Right lobe of liver (tissue), 6 donors: ENCODE measurements around the gene INHBE. TPM values are rescaled to one million over a fixed set of nuclear protein-coding genes. Genes with fewer than 3 reads are reported as not detected.
A peak's percentile ranks its signal among the peaks of the same experiment; 100 is the strongest.

Source experiments
- ATAC-seq, 4 donors: fragments of 200-7000 bp; cut with Tn5 transposase; one replicate each; pipeline ENCODE4 v1.9.1; 2020; ENCODE audit warnings: mild to moderate bottlenecking in 4 of 4, moderate library complexity in 4 of 4
- DNase-seq, 3 donors: peaks; one replicate each; pipeline ENCODE4 v3.0.0-alpha.2; 2020
- H3K27ac ChIP-seq, 3 donors: fragments of 200-600 bp; one replicate each; pipeline ENCODE4 v1.8.0; 2022
- H3K27me3 ChIP-seq, 2 donors: fragments of 200-600 bp; one replicate each; pipeline ENCODE4 v1.8.0; 2022
- H3K36me3 ChIP-seq, 4 donors: fragments of 200-600 bp; sonication (generic) in 1 of 4; one replicate each; pipeline versions ENCODE4 v1.5.1 to v1.8.0; 2017 to 2022; ENCODE audit warnings: control low read depth in 1 of 4
- H3K4me1 ChIP-seq, 4 donors: fragments of 200-600 bp; sonication (generic) in 1 of 4; one replicate each; pipeline versions ENCODE4 v1.5.1 to v1.8.0; 2017 to 2022; ENCODE audit warnings: control low read depth in 1 of 4
- H3K4me3 ChIP-seq, 3 donors: fragments of 200-600 bp; one replicate each; pipeline ENCODE4 v1.8.0; 2022
- H3K9me3 ChIP-seq, 4 donors: fragments of 200-600 bp; sonication (generic) in 1 of 4; one replicate each; pipeline versions ENCODE4 v1.5.1 to v1.8.0; 2017 to 2022; ENCODE audit warnings: control low read depth in 1 of 4
- CTCF ChIP-seq, 4 donors: fragments of 200-600 bp in 3 of 4; fragments of 450-650 bp in 1 of 4; IDR thresholded peaks; one replicate each; pipeline versions ENCODE4 v1.5.1 to v1.8.0; 2016 to 2022; ENCODE audit warnings: antibody characterized with exemption in 4 of 4, mild to moderate bottlenecking in 2 of 4
- POLR2A ChIP-seq: fragments of 450-650 bp; IDR thresholded peaks from one replicate; pipeline ENCODE4 v1.6.1; 2017; ENCODE audit warnings: antibody characterized with exemption, mild to moderate bottlenecking
- WGBS: methylation state at CpG from one replicate; pipeline ENCODE4 v1.1.6; 2018; ENCODE audit warnings: low coverage, low lambda C conversion rate; ENCODE audit not compliant: insufficient coverage; ENCODE audit errors: missing lambda C conversion rate; 5-methylcytosine and 5-hydroxymethylcytosine counted together
- intact Hi-C, 2 donors: fragments of 100-400 bp; cut with DNase I; formaldehyde crosslinking; loops; one replicate each; pipeline versions ENCODE4 v1.11.2 to v1.14.1; 2022
- total RNA-seq, 6 experiments: library from RNA; depleted of rRNA in 2 of 6; stranded (reverse); fragments of >200 nt in 2 of 6; fragmentation: NEBNext Ultra II Directional in 3 of 6; extraction: Animal tissue kit (Norgen Biotek cat#: 25700) in 3 of 6; gene quantifications; one replicate each; pipeline versions ENCODE4 v1.1.0 to v1.2.4, GENCODE V29; 2016 to 2023
- donor health status: DM: no; HTN: yes; CAD: no.
- donor health status: DM: no; HTN: no; CAD: no.
- donor health status: DM: no; HTN: no; CAD: no.
- donor health status: DM: no; HTN: yes; CAD: no.
- donor health status: DM: no; HTN: yes; CAD: no.

INHBE gene
- total RNA-seq, 6 experiments from 2014 or later: 17.4 to 302 (median 150) TPM

- no peak for TF ChIP-seq CTCF (IDR thresholded peaks at IDR 0.05)
- TF ChIP-seq POLR2A: no peak
- H3K4me1 ChIP-seq: peaks cover 0 to 13% (median 5%) of the 10 kb centered on the region in 4 donors
- no CpG with 5 or more reads among the region's 3 CpGs for WGBS
- ATAC-seq: no peak
- DNase-seq: no peak
- H3K9me3 ChIP-seq: no peaks in the 10 kb centered on the region
- H3K27ac ChIP-seq: no peak overlapping the region
- H3K4me3 ChIP-seq: no peak overlapping the region
- intact Hi-C loops: no loop called here
- no peaks in the 10 kb centered on the region for H3K36me3 ChIP-seq
- peaks cover 0 to 14% of the 10 kb centered on the region in 2 donors for H3K27me3 ChIP-seq
Observed at GRCh38 chr12:57471661-57472060, 16.6 kb downstream of the INHBE start.

GRCh38 chr12:57472391-57472790, 17.3 kb downstream of the INHBE start:
- intact Hi-C loops: no loop called here
- DNase-seq (peak in 1 of 3 donors; percentile 3), ATAC-seq (no peak)
- Histone ChIP-seq H3K36me3 (no peaks in the 10 kb centered on the region), H3K27me3 (peaks cover 0 to 14% of the 10 kb centered on the region in 2 donors), H3K4me3 (no peak overlapping the region), H3K4me1 (peaks cover 0 to 13% (median 5%) of the 10 kb centered on the region in 4 donors), H3K9me3 (no peaks in the 10 kb centered on the region), H3K27ac (no peak overlapping the region)
- TF ChIP-seq POLR2A: no peak
- TF ChIP-seq CTCF (IDR thresholded peaks at IDR 0.05): no peak
- 83% methylated on average over 3 of the region's 3 CpGs for WGBS

GRCh38 chr12:57473392-57473791, 18.3 kb downstream of the INHBE start:
- Histone ChIP-seq H3K27me3 (peaks cover 0 to 14% of the 10 kb centered on the region in 2 donors), H3K4me3 (no peak overlapping the region), H3K9me3 (no peaks in the 10 kb centered on the region), H3K27ac (no peak overlapping the region), H3K36me3 (no peaks in the 10 kb centered on the region), H3K4me1 (peaks cover 0 to 13% (median 5%) of the 10 kb centered on the region in 4 donors)
- 30% methylated on average over 3 of the region's 3 CpGs for WGBS
- no peak for ATAC-seq
- no peak for DNase-seq
- TF ChIP-seq POLR2A: no peak
- TF ChIP-seq CTCF (IDR thresholded peaks at IDR 0.05): no peak
- intact Hi-C loops: no loop called here

- no peak for DNase-seq
Observed at GRCh38 chr12:57473886-57474285, 18.8 kb downstream of the INHBE start.

More at GRCh38 chr12:57473886-57474285, 18.8 kb downstream of the INHBE start:
- 90% methylated on average over 5 of the region's 5 CpGs for WGBS
- Histone ChIP-seq H3K27me3 (peaks cover 0 to 14% of the 10 kb centered on the region in 2 donors), H3K27ac (no peak overlapping the region), H3K9me3 (no peaks in the 10 kb centered on the region), H3K4me1 (peaks cover 0 to 13% (median 5%) of the 10 kb centered on the region in 4 donors), H3K36me3 (no peaks in the 10 kb centered on the region), H3K4me3 (no peak overlapping the region)
- intact Hi-C loops: no loop called here
- no peak for ATAC-seq
- TF ChIP-seq CTCF (IDR thresholded peaks at IDR 0.05) (no peak), POLR2A (no peak)
